Measurements from ENCODE around the gene POGZ. TPM values are rescaled to one million over a fixed set of nuclear protein-coding genes. Genes with fewer than 3 reads are reported as not detected.

POGZ gene
- total RNA-seq, 1 experiment from 2014 or later = 34.0 TPM

- no peaks in the 10 kb centered on the region for H3K9me3 ChIP-seq (replicated peaks)
- no peak overlapping the region for H3K4me3 ChIP-seq
- DNase-seq (ENCODE audit: low read depth in 1 of 2, low spot score in 2 of 2) = no peak
- H3K4me1 ChIP-seq (replicated peaks) = peaks cover 17% of the 10 kb centered on the region
- H3K27ac ChIP-seq = no peak overlapping the region
- H3K27me3 ChIP-seq (replicated peaks) = no peaks in the 10 kb centered on the region
- peaks cover 6% of the 10 kb centered on the region for H3K36me3 ChIP-seq
Measured at GRCh38 chr1:151370211-151370911, 88.9 kb downstream of the POGZ start.

GRCh38 chr1:151369621-151370048 lies 89.7 kb downstream of the POGZ start:
- no peaks in the 10 kb centered on the region for H3K9me3 ChIP-seq (replicated peaks)
- DNase-seq (ENCODE audit: low read depth in 1 of 2, low spot score in 2 of 2) = no peak
- H3K27ac ChIP-seq = no peak overlapping the region
- H3K36me3 ChIP-seq = peaks cover 13% of the 10 kb centered on the region
- peaks cover 17% of the 10 kb centered on the region for H3K4me1 ChIP-seq (replicated peaks)
- no peaks in the 10 kb centered on the region for H3K27me3 ChIP-seq (replicated peaks)
- no peak overlapping the region for H3K4me3 ChIP-seq

GRCh38 chr1:151369302-151369610 lies 90.0 kb downstream of the POGZ start:
- Histone ChIP-seq H3K4me3 (no peak overlapping the region), H3K4me1 (replicated peaks) (peaks cover 17% of the 10 kb centered on the region), H3K36me3 (peaks cover 15% of the 10 kb centered on the region), H3K27ac (no peak overlapping the region), H3K9me3 (replicated peaks) (no peaks in the 10 kb centered on the region), H3K27me3 (replicated peaks) (no peaks in the 10 kb centered on the region)
- no peak for DNase-seq (ENCODE audit: low read depth in 1 of 2, low spot score in 2 of 2)

GRCh38 chr1:151368393-151369301 lies 90.6 kb downstream of the POGZ start:
- Histone ChIP-seq H3K4me1 (replicated peaks) (peaks cover 17% of the 10 kb centered on the region), H3K27ac (no peak overlapping the region), H3K27me3 (replicated peaks) (no peaks in the 10 kb centered on the region), H3K36me3 (peaks cover 21% of the 10 kb centered on the region), H3K9me3 (replicated peaks) (no peaks in the 10 kb centered on the region), H3K4me3 (no peak overlapping the region)
- no peak for DNase-seq (ENCODE audit: low read depth in 1 of 2, low spot score in 2 of 2)

GRCh38 chr1:151367658-151368392 lies 91.5 kb downstream of the POGZ start:
- Histone ChIP-seq H3K27ac (no peak overlapping the region), H3K9me3 (replicated peaks) (peaks cover under 1% of the 10 kb centered on the region; the same call in 1 of the 2 replicates), H3K27me3 (replicated peaks) (no peaks in the 10 kb centered on the region), H3K4me1 (replicated peaks) (peaks cover 15% of the 10 kb centered on the region), H3K4me3 (no peak overlapping the region), H3K36me3 (peaks cover 23% of the 10 kb centered on the region)
- DNase-seq (ENCODE audit: low read depth in 1 of 2, low spot score in 2 of 2) = no peak

GRCh38 chr1:151364996-151365395 lies 94.3 kb downstream of the POGZ start:
- Histone ChIP-seq H3K36me3 (peaks cover 23% of the 10 kb centered on the region), H3K4me1 (replicated peaks) (no peaks in the 10 kb centered on the region), H3K27me3 (replicated peaks) (no peaks in the 10 kb centered on the region), H3K27ac (no peak overlapping the region), H3K9me3 (replicated peaks) (peaks cover 9% of the 10 kb centered on the region; the same call in 1 of the 2 replicates), H3K4me3 (no peak overlapping the region)
- no peak for DNase-seq (ENCODE audit: low read depth in 1 of 2, low spot score in 2 of 2)

- H3K27ac ChIP-seq = no peak overlapping the region
- no peak for DNase-seq (ENCODE audit: low read depth in 1 of 2, low spot score in 2 of 2)
- peaks cover 9% of the 10 kb centered on the region; the same call in 1 of the 2 replicates for H3K9me3 ChIP-seq (replicated peaks)
- peaks cover 23% of the 10 kb centered on the region for H3K36me3 ChIP-seq
- no peaks in the 10 kb centered on the region for H3K4me1 ChIP-seq (replicated peaks)
- H3K4me3 ChIP-seq = no peak overlapping the region
- H3K27me3 ChIP-seq (replicated peaks) = no peaks in the 10 kb centered on the region
Measured at GRCh38 chr1:151362308-151363155, 96.8 kb downstream of the POGZ start.

GRCh38 chr1:151361883-151362282 lies 97.4 kb downstream of the POGZ start:
- no peak overlapping the region for H3K27ac ChIP-seq
- no peaks in the 10 kb centered on the region for H3K27me3 ChIP-seq (replicated peaks)
- peaks cover 9% of the 10 kb centered on the region; the same call in 1 of the 2 replicates for H3K9me3 ChIP-seq (replicated peaks)
- DNase-seq (ENCODE audit: low read depth in 1 of 2, low spot score in 2 of 2) = no peak
- no peak overlapping the region for H3K4me3 ChIP-seq
- peaks cover 23% of the 10 kb centered on the region for H3K36me3 ChIP-seq
- H3K4me1 ChIP-seq (replicated peaks) = peaks cover 3% of the 10 kb centered on the region

- Histone ChIP-seq H3K36me3 (no peaks in the 10 kb centered on the region), H3K4me3 (no peak overlapping the region), H3K27me3 (replicated peaks) (no peaks in the 10 kb centered on the region), H3K27ac (no peak overlapping the region; the same call in 1 of the 2 replicates), H3K4me1 (replicated peaks) (peaks cover 14% of the 10 kb centered on the region), H3K9me3 (replicated peaks) (no peaks in the 10 kb centered on the region)
- DNase-seq (ENCODE audit: low read depth in 1 of 2, low spot score in 2 of 2) = peak in 1 of 2 experiments; percentile 45
Measured at GRCh38 chr1:151356696-151357095, 102.6 kb downstream of the POGZ start.

Other genes with a start within 250 kb of the POGZ start
- 293 and 297 TPM in 2 replicates for gene PSMD4, start 204.8 kb downstream of the POGZ start, total RNA-seq (2014; rRNA removed; shearing (Covaris generic))
- 12.5 and 14.5 TPM in 2 replicates for gene ZNF687, start 177.2 kb downstream of the POGZ start, total RNA-seq (2014; rRNA removed; shearing (Covaris generic))
- gene PI4KB, start 132.1 kb downstream of the POGZ start, total RNA-seq (2014; rRNA removed; shearing (Covaris generic)) = 30.5 and 60.4 TPM in 2 replicates
- gene RFX5, start 112.2 kb downstream of the POGZ start, total RNA-seq (2014; rRNA removed; shearing (Covaris generic)) = 32.2 and 46.9 TPM in 2 replicates
- 21.6 and 31.1 TPM in 2 replicates for gene SELENBP1, start 86.8 kb downstream of the POGZ start, total RNA-seq (2014; rRNA removed; shearing (Covaris generic))
- gene PSMB4, start 59.9 kb downstream of the POGZ start, total RNA-seq (2014; rRNA removed; shearing (Covaris generic)) = 559 and 717 TPM in 2 replicates
- 0.26 and 1.2 TPM in 2 replicates for gene CGN, start 51.9 kb upstream of the POGZ start, total RNA-seq (2014; rRNA removed; shearing (Covaris generic))
- 36.9 and 46.0 TPM in 2 replicates for gene TUFT1, start 80.8 kb upstream of the POGZ start, total RNA-seq (2014; rRNA removed; shearing (Covaris generic))
- gene SNX27, start 152.6 kb upstream of the POGZ start, total RNA-seq (2014; rRNA removed; shearing (Covaris generic)) = 18.4 and 28.5 TPM in 2 replicates